Sigmoid colon (tissue), 4 donors: Measurements from ENCODE around the gene NAA50.

Experiments
- CTCF ChIP-seq, 4 experiments: fragments of 450-650 bp in 3 of 4; fragments of 200-600 bp in 1 of 4; IDR thresholded peaks; one replicate each; pipeline ENCODE4 v1.5.1; 2016 to 2019; ENCODE audit warnings: antibody characterized with exemption in 4 of 4, mild to moderate bottlenecking in 3 of 4, moderate library complexity in 2 of 4
- EP300 ChIP-seq, 4 donors: sonication (generic); formaldehyde crosslinking; IDR thresholded peaks; one replicate each; pipeline ENCODE4 v1.6.1; 2017; ENCODE audit warnings: antibody characterized with exemption in 4 of 4
- POLR2A ChIP-seq, 2 donors: fragments of 450-650 bp; IDR thresholded peaks; one replicate each; pipeline ENCODE4 v1.6.1; 2016; ENCODE audit warnings: antibody characterized with exemption in 2 of 2, mild to moderate bottlenecking in 2 of 2, moderate library complexity in 2 of 2

DNA sequence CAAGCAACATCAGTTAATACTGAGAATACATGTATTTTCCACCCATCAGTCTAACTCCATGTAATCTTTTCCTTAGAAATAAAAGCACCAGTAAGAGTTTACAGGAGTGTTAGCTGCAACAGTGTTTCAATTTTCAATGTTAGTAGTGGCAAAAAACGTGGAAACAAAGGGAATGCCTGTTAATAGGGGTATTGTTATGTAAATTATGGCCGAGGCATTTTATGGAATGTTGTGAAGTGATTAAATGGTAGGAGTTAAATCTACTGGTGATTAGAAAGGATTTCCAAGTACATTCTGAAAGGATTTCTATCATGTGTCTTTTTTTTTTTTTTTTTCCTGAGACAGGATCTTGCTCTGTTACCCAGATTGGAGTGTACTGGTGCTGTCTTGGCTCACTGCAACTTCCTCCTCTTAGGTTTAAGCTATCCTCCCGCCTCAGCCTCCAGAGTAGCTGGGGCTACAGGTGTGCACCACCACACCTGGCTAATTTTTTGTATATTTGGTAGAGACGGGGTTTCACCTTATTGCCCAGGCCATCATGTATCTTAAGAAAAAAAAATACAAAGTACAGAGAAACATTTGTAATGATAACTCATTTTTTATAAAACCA is 7.4 kb upstream of the NAA50 start:
- TF ChIP-seq CTCF (IDR thresholded peaks at IDR 0.05), result no peak
- TF ChIP-seq EP300 (IDR thresholded peaks at IDR 0.05), result no peak
- no peak for TF ChIP-seq POLR2A (IDR thresholded peaks at IDR 0.05)
